Common myeloid progenitor, CD34-positive (primary cell): ENCODE data around the gene ENKD1.

Source experiments
- CTCF ChIA-PET: fragments of 350-600 bp; sonication (Branson Sonifier 250); formaldehyde crosslinking; loops from one replicate; lab custom pipeline; 2021; ENCODE audit warnings: antibody characterized with exemption; lab: Charles Lee
- POLR2A ChIA-PET: fragments of 350-600 bp; sonication (Branson Sonifier 250); formaldehyde crosslinking; loops from one replicate; lab custom pipeline; 2021; ENCODE audit warnings: antibody characterized with exemption; lab: Charles Lee
- DNase-seq, 3 donors: peaks; one replicate each; pipeline versions ENCODE4 v3.0.0 to v3.0.0-alpha.2; 2013
- H3K27ac ChIP-seq, 2 experiments: 1 replicate in 1 of 2; 2 replicates in 1 of 2; pipeline ENCODE4 v1.7.0; 2013; ENCODE audit warnings: inconsistent platforms in 2 of 2, low read length in 2 of 2, mild to moderate bottlenecking in 2 of 2, low read depth in 1 of 2, moderate library complexity in 1 of 2; ENCODE audit not compliant: severe bottlenecking in 2 of 2, insufficient read depth in 1 of 2, poor library complexity in 1 of 2
- H3K27me3 ChIP-seq, 5 experiments: replicated peaks in 2 of 5; 1 replicate in 3 of 5; 2 replicates in 2 of 5; pipeline versions ENCODE4 v1.6.1 to v1.7.0; 2013; ENCODE audit warnings: low read length in 4 of 5, mild to moderate bottlenecking in 2 of 5, moderate library complexity in 2 of 5, inconsistent platforms in 1 of 5; ENCODE audit not compliant: insufficient read depth in 5 of 5, control insufficient read depth in 4 of 5
- H3K36me3 ChIP-seq, 4 experiments: 1 replicate in 2 of 4; 2 replicates in 2 of 4; pipeline versions ENCODE4 v1.6.1 to v1.7.0; 2013; ENCODE audit warnings: low read length in 3 of 4, control low read depth in 1 of 4, mild to moderate bottlenecking in 1 of 4; ENCODE audit not compliant: control insufficient read depth in 4 of 4, insufficient read depth in 4 of 4
- H3K4me1 ChIP-seq, 4 experiments: 1 replicate in 3 of 4; 2 replicates in 1 of 4; pipeline versions ENCODE4 v1.6.1 to v1.7.1; 2013; ENCODE audit warnings: low read length in 3 of 4, mild to moderate bottlenecking in 3 of 4, control low read depth in 1 of 4, inconsistent platforms in 1 of 4, moderate library complexity in 1 of 4; ENCODE audit not compliant: control insufficient read depth in 4 of 4, insufficient read depth in 4 of 4; ENCODE audit errors: control extremely low read depth in 1 of 4
- H3K4me3 ChIP-seq, 7 experiments: 1 replicate in 4 of 7; 2 replicates in 3 of 7; pipeline versions ENCODE4 v1.5.1 to v1.7.0; 2013; ENCODE audit warnings: mild to moderate bottlenecking in 7 of 7, low read length in 6 of 7, moderate library complexity in 6 of 7, inconsistent platforms in 2 of 7, low read depth in 2 of 7, control low read depth in 1 of 7; ENCODE audit not compliant: insufficient read depth in 4 of 7, control insufficient read depth in 1 of 7; ENCODE audit errors: extremely low read depth in 1 of 7
- H3K9me3 ChIP-seq, 5 experiments: 1 replicate in 4 of 5; 2 replicates in 1 of 5; pipeline versions ENCODE4 v1.6.1 to v1.7.1; 2013; ENCODE audit warnings: low read length in 4 of 5, mild to moderate bottlenecking in 2 of 5, inconsistent platforms in 1 of 5, low read depth in 1 of 5, moderate library complexity in 1 of 5; ENCODE audit not compliant: control insufficient read depth in 4 of 5, insufficient read depth in 2 of 5; ENCODE audit errors: control extremely low read depth in 1 of 5
- WGBS: methylation state at CpG from one replicate; pipeline ENCODE4 v1.1.5; 2013; ENCODE audit not compliant: insufficient coverage; 5-methylcytosine and 5-hydroxymethylcytosine counted together

ENKD1 gene

GRCh38 chr16:67657017-67657608 lies 9.4 kb downstream of the ENKD1 start:
- DNase-seq, result no peak
- H3K27me3 ChIP-seq, result no peaks in the 10 kb centered on the region
- H3K4me1 ChIP-seq, result peaks cover 0 to 28% (median 22%) of the 10 kb centered on the region in 4 experiments
- no peak overlapping the region for H3K4me3 ChIP-seq
- 93% methylated on average over 12 of the region's 16 CpGs for WGBS
- ChIA-PET POLR2A (no interaction called here), CTCF (interaction anchor here (1.1 to 4.5 kb wide), 6 partner anchors 10 to 176 kb away, joined by 3 to 46 read pairs (median 12); partner anchors contain the start of genes ATP6V0D1, C16orf86, CARMIL2 and ENKD1)
- H3K27ac ChIP-seq, result no peak overlapping the region
- peaks cover 5 to 56% (median 41%) of the 10 kb centered on the region in 4 experiments for H3K36me3 ChIP-seq
- H3K9me3 ChIP-seq, result no peaks in the 10 kb centered on the region

DNA sequence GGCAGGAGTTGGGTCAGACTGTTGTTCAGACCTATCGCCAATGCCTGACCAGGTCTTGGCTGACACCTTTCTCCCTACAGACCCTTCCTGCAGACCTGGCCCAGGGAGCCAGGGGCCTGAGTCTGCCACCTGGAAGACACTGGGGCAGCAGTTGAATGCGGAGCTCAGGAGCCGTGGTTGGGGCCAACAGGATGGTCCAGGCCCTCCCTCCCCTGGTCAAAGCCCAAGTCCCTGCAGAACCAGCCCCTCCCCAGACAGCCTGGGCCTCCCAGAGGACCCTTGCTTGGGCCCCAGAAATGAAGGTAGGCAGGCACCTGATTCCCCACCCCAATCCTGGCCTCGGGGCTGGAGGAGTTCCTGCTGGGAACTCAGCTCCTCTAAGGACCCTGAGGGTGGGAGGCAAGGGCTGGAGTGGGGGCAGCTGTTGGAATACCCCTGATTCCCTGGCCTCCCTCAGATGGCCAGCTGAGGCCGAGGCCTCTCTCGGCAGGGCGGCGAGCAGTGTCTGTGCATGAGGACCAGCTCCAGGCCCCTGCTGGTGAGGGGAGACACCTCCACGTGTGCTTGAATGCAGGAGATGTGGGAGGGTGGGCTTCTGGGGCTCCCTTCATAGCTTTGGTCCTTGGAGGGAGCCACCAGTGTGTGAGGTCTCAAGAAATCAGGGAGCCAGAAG lies 10.1 kb downstream of the ENKD1 start:
- DNase-seq, result no peak
- CTCF ChIA-PET, result interaction anchor here (1.1 kb wide), 1 partner anchor 11 kb away, joined by 3 read pairs; no protein-coding TSS in a partner anchor
- no peaks in the 10 kb centered on the region for H3K9me3 ChIP-seq
- H3K4me3 ChIP-seq, result no peak overlapping the region
- no peak overlapping the region for H3K27ac ChIP-seq
- peaks cover 5 to 63% (median 45%) of the 10 kb centered on the region in 4 experiments for H3K36me3 ChIP-seq
- WGBS, result 100% methylated on average over 2 of the region's 9 CpGs
- H3K27me3 ChIP-seq, result no peaks in the 10 kb centered on the region
- POLR2A ChIA-PET, result no interaction called here
- peaks cover 0 to 23% (median 20%) of the 10 kb centered on the region in 4 experiments for H3K4me1 ChIP-seq

DNA sequence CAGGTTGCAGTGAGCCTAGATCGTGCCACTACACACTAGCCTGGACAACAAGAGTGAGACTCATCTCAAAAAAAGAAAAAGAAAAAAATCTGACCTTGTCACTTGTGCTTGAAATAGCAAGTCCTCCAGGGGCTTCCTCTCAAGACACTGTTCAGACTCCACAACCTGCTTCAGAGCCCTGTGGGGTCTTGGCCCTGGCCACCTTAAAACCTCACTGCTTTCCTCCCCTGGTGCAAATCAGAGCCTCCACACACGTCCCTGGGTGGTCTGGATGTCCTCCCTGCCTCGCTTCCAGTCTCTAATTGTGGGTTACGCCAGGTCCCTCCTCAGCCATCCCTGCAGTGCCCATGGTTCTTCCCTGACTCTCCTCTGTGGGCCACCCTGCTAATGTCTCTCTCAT lies 11.2 kb downstream of the ENKD1 start:
- no peak overlapping the region for H3K4me3 ChIP-seq
- CTCF ChIA-PET, result no interaction called here
- no peaks in the 10 kb centered on the region for H3K27me3 ChIP-seq
- no peak for DNase-seq
- peaks cover 0 to 19% (median 12%) of the 10 kb centered on the region in 4 experiments for H3K4me1 ChIP-seq
- peaks cover 5 to 74% (median 55%) of the 10 kb centered on the region in 4 experiments for H3K36me3 ChIP-seq
- WGBS, result 93% methylated on average over 4 of the region's 4 CpGs
- H3K9me3 ChIP-seq, result no peaks in the 10 kb centered on the region
- H3K27ac ChIP-seq, result no peak overlapping the region
- POLR2A ChIA-PET, result no interaction called here

- ChIA-PET POLR2A (no interaction called here), CTCF (no interaction called here)
- H3K36me3 ChIP-seq, result peaks cover 11 to 83% (median 63%) of the 10 kb centered on the region in 4 experiments
- no peaks in the 10 kb centered on the region for H3K27me3 ChIP-seq
- no peak for DNase-seq
- WGBS, result 97% methylated on average over 25 of the region's 30 CpGs
- no peak overlapping the region for H3K4me3 ChIP-seq
- no peaks in the 10 kb centered on the region for H3K9me3 ChIP-seq
- H3K27ac ChIP-seq, result no peak overlapping the region
- H3K4me1 ChIP-seq, result peaks cover 0 to 13% (median 9%) of the 10 kb centered on the region in 4 experiments
Observed at GRCh38 chr16:67654403-67654911, 12.1 kb downstream of the ENKD1 start.

DNA sequence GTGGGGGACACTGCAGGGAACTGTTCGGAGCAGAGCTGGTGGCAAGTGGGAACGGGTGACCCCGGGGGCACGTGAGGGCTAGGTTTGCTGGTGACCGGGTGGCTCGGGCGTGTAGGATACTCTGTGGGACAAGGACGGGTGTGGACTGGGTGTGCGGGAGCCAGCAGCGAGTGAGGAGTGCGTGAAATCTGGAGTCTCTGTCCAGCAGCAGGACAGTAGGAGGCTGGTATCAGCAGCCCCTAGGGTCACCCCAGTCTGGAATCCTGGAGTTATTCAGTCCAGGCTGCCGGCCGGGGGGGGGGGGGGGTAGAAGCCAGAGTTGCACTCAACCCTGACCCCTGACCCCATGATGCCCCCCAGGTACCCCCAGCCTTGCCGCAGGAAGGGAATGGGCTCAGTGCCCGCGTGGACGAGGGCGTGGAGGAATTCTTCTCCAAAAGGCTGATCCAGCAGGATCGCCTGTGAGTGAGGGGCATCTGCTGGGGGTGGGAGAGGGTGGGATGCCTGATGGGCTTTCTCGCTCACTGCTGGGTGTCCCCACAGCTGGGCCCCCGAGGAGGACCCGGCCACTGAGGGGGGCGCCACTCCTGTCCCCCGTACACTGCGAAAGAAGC lies 12.7 kb downstream of the ENKD1 start:
- peaks cover 11 to 86% (median 64%) of the 10 kb centered on the region in 4 experiments for H3K36me3 ChIP-seq
- POLR2A ChIA-PET, result no interaction called here
- H3K4me1 ChIP-seq, result peaks cover 0 to 8% (median 4%) of the 10 kb centered on the region in 4 experiments
- H3K4me3 ChIP-seq, result no peak overlapping the region
- WGBS, result 95% methylated on average over 16 of the region's 25 CpGs
- no peak overlapping the region for H3K27ac ChIP-seq
- no peaks in the 10 kb centered on the region for H3K27me3 ChIP-seq
- H3K9me3 ChIP-seq, result no peaks in the 10 kb centered on the region
- CTCF ChIA-PET, result no interaction called here
- no peak for DNase-seq

DNA sequence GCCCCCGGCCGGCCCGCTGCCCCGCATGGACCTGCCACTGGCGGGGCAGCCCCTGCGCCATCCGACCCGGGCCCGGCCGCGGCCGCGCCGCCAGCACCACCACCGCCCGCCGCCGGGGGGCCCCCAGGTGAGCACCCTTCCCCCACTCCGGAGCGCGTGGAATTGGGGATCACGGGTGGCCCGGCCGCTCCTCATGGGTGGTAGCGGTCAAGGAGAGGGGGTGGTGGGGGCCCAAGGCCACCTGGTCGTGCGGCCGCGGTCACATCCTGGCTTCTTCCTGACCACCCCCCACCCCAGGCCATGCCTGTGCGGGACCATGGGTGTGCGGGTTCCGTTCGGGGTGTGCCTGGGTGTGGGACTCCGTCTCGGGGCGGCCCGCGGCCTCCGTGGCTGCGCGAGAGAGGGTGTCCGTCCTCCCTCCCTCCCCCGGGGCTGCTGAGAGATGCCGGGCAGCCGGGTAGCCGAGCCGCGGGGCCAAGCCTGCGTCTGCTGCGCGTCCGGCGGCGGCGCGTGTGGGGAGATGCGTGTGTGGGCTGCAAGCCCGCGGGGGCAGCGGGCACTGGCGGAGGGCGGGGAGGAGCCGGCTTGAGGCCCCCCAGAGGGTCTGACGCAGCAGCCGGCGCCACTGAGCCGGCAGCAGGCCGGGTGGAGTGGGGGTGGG lies 13.3 kb downstream of the ENKD1 start:
- ChIA-PET CTCF (interaction anchor here (1.2 to 12.2 kb wide), 2 partner anchors 10 to 134 kb away, joined by 4 to 113 read pairs; no protein-coding TSS in a partner anchor), POLR2A (no interaction called here)
- Histone ChIP-seq H3K36me3 (peaks cover 11 to 85% (median 62%) of the 10 kb centered on the region in 4 experiments), H3K4me3 (no peak overlapping the region), H3K9me3 (no peaks in the 10 kb centered on the region), H3K4me1 (peaks cover 0 to 2% (median 0%) of the 10 kb centered on the region in 4 experiments), H3K27me3 (no peaks in the 10 kb centered on the region), H3K27ac (no peak overlapping the region)
- no peak for DNase-seq
- 94% methylated on average over 33 of the region's 68 CpGs for WGBS
